DND-41 (cell line): Measurements from ENCODE around the gene VENTX.

Experiments
- CTCF ChIP-seq: IDR thresholded peaks from 2 replicates; pipeline ENCODE4 v1.5.1; 2012; ENCODE audit warnings: borderline replicate concordance, low read length, moderate library complexity, mild to moderate bottlenecking; ENCODE audit not compliant: poor library complexity, severe bottlenecking; ENCODE audit errors: extremely low read depth
- EZH2 ChIP-seq: IDR thresholded peaks from 3 replicates; pipeline ENCODE4 v1.6.1; 2012; ENCODE audit warnings: borderline replicate concordance, low read depth, mild to moderate bottlenecking, moderate library complexity, low read length, inconsistent platforms; ENCODE audit not compliant: severe bottlenecking

DNA sequence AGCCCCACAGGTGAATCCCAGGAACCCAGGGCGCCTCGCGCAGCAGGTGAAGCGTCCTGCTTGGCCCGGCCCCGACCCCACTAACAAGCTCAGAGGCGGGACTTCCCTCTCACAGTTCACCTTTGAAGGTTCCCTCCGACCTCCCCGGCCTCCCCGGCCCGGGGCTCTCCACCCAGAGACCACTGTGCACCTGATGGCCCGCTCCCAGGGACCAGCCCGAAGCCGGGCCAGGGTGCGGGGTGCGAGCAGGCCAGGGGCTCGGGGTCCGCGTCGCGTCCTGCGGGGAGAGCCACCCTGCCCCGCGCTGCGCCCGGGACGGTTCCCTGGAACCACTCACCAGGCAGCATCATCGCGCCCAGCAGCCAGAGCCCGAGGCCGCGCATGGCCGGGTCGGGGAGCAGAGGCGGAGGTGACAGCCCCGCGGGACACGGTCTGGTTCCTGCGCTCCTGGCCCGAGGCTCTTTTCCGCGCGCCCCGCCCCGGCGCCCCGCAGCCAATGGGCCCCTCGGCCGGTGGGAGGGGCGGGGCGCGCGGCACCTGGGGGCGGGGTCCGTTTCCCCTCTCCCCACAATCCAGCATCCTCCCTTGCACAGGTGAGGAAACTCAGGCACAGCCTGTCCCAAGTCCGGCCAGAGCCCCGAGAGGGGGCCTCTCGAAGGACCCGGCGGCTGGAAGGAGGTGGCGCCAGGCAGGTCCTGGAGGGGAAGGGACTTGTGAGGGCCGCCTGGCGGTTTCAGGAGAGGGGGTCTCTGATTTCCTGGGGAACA lies 39.0 kb downstream of the VENTX start, which contains the start of gene ADAM8:
- TF ChIP-seq CTCF: no peak
- TF ChIP-seq EZH2: no peak
